Loucy (cell line): ENCODE data around the gene ARSG.
"Not testable (repeated sequence)": the region's sequence is repeated elsewhere in the genome, so short reads cannot be mapped to it uniquely, and the experiment has no call there.

Source experiments
- H2AFZ ChIP-seq: fragments of 200-600 bp; sonication (generic); 2 replicates; pipeline ENCODE4 v1.6.0; 2016; ENCODE audit warnings: antibody characterized with exemption, mild to moderate bottlenecking, low read length, moderate library complexity
- H3F3A ChIP-seq: fragments of 200-600 bp; 2 replicates; pipeline ENCODE4 v1.6.0; 2016; ENCODE audit warnings: antibody characterized with exemption, low read depth, mild to moderate bottlenecking
- H3K27me3 ChIP-seq: fragments of 200-600 bp; sonication (generic); 2 replicates; pipeline ENCODE4 v1.6.1; 2014; ENCODE audit warnings: low read length, mild to moderate bottlenecking; ENCODE audit not compliant: insufficient read depth, poor library complexity, severe bottlenecking
- H3K36me3 ChIP-seq: fragments of 200-600 bp; sonication (generic); 2 replicates; pipeline ENCODE4 v1.6.1; 2016; ENCODE audit warnings: low read length; ENCODE audit not compliant: insufficient read depth
- H3K4me1 ChIP-seq: fragments of 200-600 bp; sonication (generic); 2 replicates; pipeline ENCODE4 v1.5.1; 2014; ENCODE audit warnings: low read length, mild to moderate bottlenecking; ENCODE audit not compliant: insufficient read depth, poor library complexity, severe bottlenecking
- H3K4me2 ChIP-seq: fragments of 200-600 bp; sonication (generic); 2 replicates; pipeline ENCODE4 v1.6.0; 2014; ENCODE audit warnings: antibody characterized with exemption, low read length, low read depth, mild to moderate bottlenecking; ENCODE audit not compliant: poor library complexity, severe bottlenecking
- H3K4me3 ChIP-seq: fragments of 200-600 bp; sonication (generic); 2 replicates; pipeline ENCODE4 v1.5.1; 2014; ENCODE audit warnings: low read length, mild to moderate bottlenecking, mixed read lengths; ENCODE audit not compliant: poor library complexity, severe bottlenecking
- H3K79me2 ChIP-seq: fragments of 200-600 bp; sonication (generic); 2 replicates; pipeline ENCODE4 v1.6.1; 2014; ENCODE audit warnings: low read length; ENCODE audit not compliant: insufficient read depth
- H3K9ac ChIP-seq: fragments of 200-600 bp; sonication (generic); 2 replicates; pipeline ENCODE4 v1.6.0; 2014; ENCODE audit warnings: mild to moderate bottlenecking, low read depth, low read length, moderate library complexity; ENCODE audit not compliant: poor library complexity, severe bottlenecking
- H3K9me2 ChIP-seq: fragments of 200-600 bp; sonication (generic); replicated peaks from 2 replicates; pipeline ENCODE4 v1.6.1; 2016; ENCODE audit warnings: low read depth, low read length, mixed read lengths
- H3K9me3 ChIP-seq: fragments of 200-600 bp; sonication (generic); 2 replicates; pipeline ENCODE4 v1.6.1; 2014; ENCODE audit warnings: mild to moderate bottlenecking, antibody characterized with exemption, low read length, low read depth; ENCODE audit not compliant: insufficient read depth
- H4K20me1 ChIP-seq: fragments of 200-600 bp; sonication (generic); 2 replicates; pipeline ENCODE4 v1.6.0; 2014; ENCODE audit warnings: antibody characterized with exemption, low read length, mild to moderate bottlenecking; ENCODE audit not compliant: insufficient read depth, poor library complexity, severe bottlenecking
- EZH2phosphoT487 ChIP-seq: fragments of 200-600 bp; IDR thresholded peaks from 2 replicates; pipeline ENCODE4 v1.6.1; 2018; ENCODE audit warnings: antibody characterized with exemption, mild to moderate bottlenecking, moderate library complexity, borderline replicate concordance
- TF ChIP-seq, protein P1 (sequence below): fragments of 200-600 bp; sonication (generic); conservative IDR thresholded peaks from 2 replicates; pipeline ENCODE4 v1.5.1; 2014; ENCODE audit warnings: mild to moderate bottlenecking, antibody characterized with exemption, low read length

Gene ARSG

DNA sequence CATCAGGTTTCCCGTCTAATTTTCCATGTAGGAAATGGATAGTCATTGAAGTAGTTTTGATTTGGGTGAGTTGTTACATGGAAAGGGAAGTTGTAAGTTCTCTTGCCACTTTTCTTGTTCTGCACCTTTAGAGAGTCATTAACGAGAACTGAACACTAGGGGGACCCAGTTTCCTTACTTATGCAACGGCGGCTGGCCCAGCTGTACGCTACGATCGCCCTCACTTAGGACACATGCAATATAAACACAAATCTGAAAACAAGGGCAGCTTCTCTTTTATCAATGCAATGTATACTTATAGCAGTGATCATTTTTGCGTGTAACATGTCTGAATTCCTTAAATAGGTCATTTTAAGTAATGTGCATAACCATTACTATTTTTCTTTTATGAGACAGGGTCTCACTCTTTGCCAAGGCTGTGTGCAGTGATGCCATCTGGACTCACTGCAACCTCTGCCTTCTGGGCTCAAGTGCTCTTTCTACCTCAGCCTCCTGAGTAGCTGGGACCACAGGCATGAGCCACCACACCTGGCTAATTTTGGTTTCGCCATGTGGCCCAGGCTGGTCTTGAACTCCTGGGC, 28.1 kb upstream of the ARSG start:
- H4K20me1 ChIP-seq, H3K9me2 ChIP-seq, H3K9me3 ChIP-seq, H3K36me3 ChIP-seq, H3K27me3 ChIP-seq, H3K4me3 ChIP-seq, H3K9ac ChIP-seq, H3K79me2 ChIP-seq, H2AFZ ChIP-seq, H3F3A ChIP-seq: not testable (repeated sequence)
- Histone ChIP-seq H3K4me1 (peaks cover 25% of the 10 kb centered on the region), H3K4me2 (peak overlapping the region; percentile 18)
- TF ChIP-seq, protein P1, sequence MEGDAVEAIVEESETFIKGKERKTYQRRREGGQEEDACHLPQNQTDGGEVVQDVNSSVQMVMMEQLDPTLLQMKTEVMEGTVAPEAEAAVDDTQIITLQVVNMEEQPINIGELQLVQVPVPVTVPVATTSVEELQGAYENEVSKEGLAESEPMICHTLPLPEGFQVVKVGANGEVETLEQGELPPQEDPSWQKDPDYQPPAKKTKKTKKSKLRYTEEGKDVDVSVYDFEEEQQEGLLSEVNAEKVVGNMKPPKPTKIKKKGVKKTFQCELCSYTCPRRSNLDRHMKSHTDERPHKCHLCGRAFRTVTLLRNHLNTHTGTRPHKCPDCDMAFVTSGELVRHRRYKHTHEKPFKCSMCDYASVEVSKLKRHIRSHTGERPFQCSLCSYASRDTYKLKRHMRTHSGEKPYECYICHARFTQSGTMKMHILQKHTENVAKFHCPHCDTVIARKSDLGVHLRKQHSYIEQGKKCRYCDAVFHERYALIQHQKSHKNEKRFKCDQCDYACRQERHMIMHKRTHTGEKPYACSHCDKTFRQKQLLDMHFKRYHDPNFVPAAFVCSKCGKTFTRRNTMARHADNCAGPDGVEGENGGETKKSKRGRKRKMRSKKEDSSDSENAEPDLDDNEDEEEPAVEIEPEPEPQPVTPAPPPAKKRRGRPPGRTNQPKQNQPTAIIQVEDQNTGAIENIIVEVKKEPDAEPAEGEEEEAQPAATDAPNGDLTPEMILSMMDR = peak; percentile 62

DNA sequence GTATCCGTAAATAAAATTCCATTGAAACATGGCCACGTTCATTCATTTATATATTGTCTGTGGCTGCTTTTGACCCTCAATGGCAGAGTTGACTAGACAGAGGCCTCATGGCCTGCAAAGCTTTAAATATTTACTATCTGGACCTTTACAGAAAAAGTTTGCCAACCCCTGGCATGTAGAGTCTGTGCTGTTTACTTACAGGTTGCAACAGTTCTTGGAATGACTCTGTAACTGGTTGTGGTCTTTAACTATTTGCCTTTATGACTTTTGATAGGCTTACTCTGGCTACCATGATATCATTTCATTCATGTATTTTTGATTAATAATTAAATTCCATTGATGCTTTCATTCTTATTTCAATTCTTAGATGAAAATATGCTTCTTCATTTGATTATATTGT, 25.5 kb upstream of the ARSG start:
- H4K20me1 ChIP-seq, H3K9ac ChIP-seq, H2AFZ ChIP-seq, H3K4me2 ChIP-seq, H3K4me3 ChIP-seq, H3K36me3 ChIP-seq, H3F3A ChIP-seq, H3K9me3 ChIP-seq, H3K27me3 ChIP-seq, H3K79me2 ChIP-seq, H3K9me2 ChIP-seq, H3K4me1 ChIP-seq: not testable (repeated sequence)

DNA sequence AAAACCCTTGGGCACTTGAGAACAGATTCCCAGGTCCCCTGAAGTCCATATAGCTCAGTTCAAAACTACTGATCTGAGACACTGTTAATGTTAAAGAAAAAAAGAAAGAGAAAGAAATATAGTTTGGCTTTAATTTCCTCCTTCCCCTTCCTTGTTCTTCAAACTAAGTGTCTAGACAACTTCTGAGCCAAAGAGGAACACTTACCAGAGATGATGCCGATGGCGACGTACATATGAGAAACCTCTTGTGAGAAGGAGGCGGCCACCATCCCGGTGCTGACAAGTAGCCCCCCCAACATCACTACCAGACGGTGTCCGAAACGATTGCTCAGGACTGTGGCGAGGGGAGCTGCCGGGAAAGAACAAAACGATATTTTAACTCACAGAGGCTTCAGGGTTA, 17.6 kb upstream of the ARSG start:
- no peaks in the 10 kb centered on the region for H3K27me3 ChIP-seq
- H3K9me3 ChIP-seq = no peaks in the 10 kb centered on the region
- no peaks in the 10 kb centered on the region for H3K36me3 ChIP-seq
- H3F3A ChIP-seq = no peaks in the 10 kb centered on the region
- no peaks in the 10 kb centered on the region for H4K20me1 ChIP-seq
- no peak for TF ChIP-seq EZH2phosphoT487
- TF ChIP-seq, protein P1 = no peak
- H3K4me1 ChIP-seq = no peaks in the 10 kb centered on the region
- H3K4me2 ChIP-seq = no peak overlapping the region
- no peaks in the 10 kb centered on the region for H3K79me2 ChIP-seq
- no peaks in the 10 kb centered on the region for H3K9me2 ChIP-seq
- H3K4me3 ChIP-seq = no peak overlapping the region
- no peak overlapping the region for H3K9ac ChIP-seq
- no peak overlapping the region for H2AFZ ChIP-seq

DNA sequence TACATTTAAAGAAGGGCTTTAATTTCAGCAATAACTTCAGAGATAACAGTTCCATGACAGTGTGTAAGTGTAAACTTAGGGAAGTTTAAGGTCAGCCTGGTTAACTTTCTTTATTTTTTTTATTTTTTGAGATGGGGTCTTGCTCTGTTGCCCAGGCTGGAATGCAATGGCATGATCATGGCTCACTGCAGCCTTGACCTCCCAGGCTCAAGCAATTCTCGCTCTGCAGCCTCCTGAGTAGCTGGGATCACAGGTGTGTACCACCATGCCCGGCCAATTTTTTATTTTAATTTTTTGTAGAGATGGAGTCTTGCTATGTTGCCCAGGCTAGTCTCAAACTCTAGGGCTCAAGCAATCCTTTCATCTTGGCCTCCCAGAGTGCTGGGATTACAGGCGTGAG, 15.0 kb upstream of the ARSG start:
- H3K36me3 ChIP-seq, H3K4me3 ChIP-seq, H3K9ac ChIP-seq, H3K4me2 ChIP-seq, H3K9me3 ChIP-seq, H2AFZ ChIP-seq, H3K27me3 ChIP-seq, H4K20me1 ChIP-seq, H3K4me1 ChIP-seq, H3K9me2 ChIP-seq, H3K79me2 ChIP-seq, H3F3A ChIP-seq: not testable (repeated sequence)
